GM23338 (cell line): Measurements from ENCODE around the gene HCK. TPM values are rescaled to one million over a fixed set of nuclear protein-coding genes. Genes with fewer than 3 reads are reported as not detected.

Source experiments
- ATAC-seq: fragments of 200-7000 bp; cut with Tn5 transposase; 3 replicates; pipeline ENCODE4 v1.9.1; 2020
- DNase-seq: peaks from one replicate; pipeline ENCODE4 v3.0.0-alpha.2; 2015; ENCODE audit warnings: low spot score
- H2AFZ ChIP-seq: fragments of 200-600 bp; sonication (generic); 2 replicates; pipeline ENCODE4 v1.8.0; 2016; ENCODE audit warnings: antibody characterized with exemption, mild to moderate bottlenecking, moderate library complexity
- H3F3A ChIP-seq: fragments of 200-600 bp; sonication (generic); replicated peaks from 2 replicates; pipeline ENCODE4 v1.8.0; 2017; ENCODE audit warnings: antibody characterized with exemption, mixed run types, low read depth
- H3K27ac ChIP-seq: fragments of 200-600 bp; sonication (generic); 2 replicates; pipeline ENCODE4 v1.6.1; 2016; ENCODE audit warnings: low read depth
- H3K27me3 ChIP-seq: fragments of 200-600 bp; sonication (generic); 2 replicates; pipeline ENCODE4 v1.8.0; 2016; ENCODE audit warnings: mild to moderate bottlenecking, mixed run types, moderate library complexity; ENCODE audit not compliant: insufficient read depth
- H3K36me3 ChIP-seq: fragments of 200-600 bp; sonication (generic); 2 replicates; pipeline ENCODE4 v1.8.0; 2016; ENCODE audit warnings: mild to moderate bottlenecking; ENCODE audit not compliant: insufficient read depth
- H3K4me1 ChIP-seq: fragments of 200-600 bp; sonication (generic); 2 replicates; pipeline ENCODE4 v1.8.0; 2016; ENCODE audit warnings: mild to moderate bottlenecking, moderate library complexity; ENCODE audit not compliant: insufficient read depth
- H3K4me2 ChIP-seq: fragments of 200-600 bp; sonication (generic); 2 replicates; pipeline ENCODE4 v1.7.1; 2017; ENCODE audit warnings: mixed run types
- H3K4me3 ChIP-seq: fragments of 200-600 bp; sonication (generic); 2 replicates; pipeline ENCODE4 v1.6.1; 2016; ENCODE audit warnings: mixed run types
- H3K79me2 ChIP-seq: fragments of 200-600 bp; sonication (generic); replicated peaks from 2 replicates; pipeline ENCODE4 v1.8.0; 2017; ENCODE audit warnings: mild to moderate bottlenecking; ENCODE audit not compliant: insufficient read depth
- H3K9me2 ChIP-seq: fragments of 200-600 bp; sonication (generic); 2 replicates; pipeline ENCODE4 v1.8.0; 2017; ENCODE audit not compliant: insufficient read depth
- H4K20me1 ChIP-seq: fragments of 200-600 bp; sonication (generic); replicated peaks from 2 replicates; pipeline ENCODE4 v1.8.0; 2017; ENCODE audit warnings: mild to moderate bottlenecking; ENCODE audit not compliant: insufficient read depth
- H3K27ac Mint-ChIP-seq: 2 replicates; pipeline ENCODE4 v1.8.0; 2020; ENCODE audit warnings: inconsistent platforms, mild to moderate bottlenecking, moderate library complexity, mixed read lengths
- H3K27me3 Mint-ChIP-seq: 3 replicates; pipeline ENCODE4 v1.8.0; 2022; ENCODE audit warnings: low read depth, mild to moderate bottlenecking, moderate library complexity, mixed read lengths, inconsistent platforms; ENCODE audit not compliant: insufficient read depth, poor library complexity
- H3K36me3 Mint-ChIP-seq: 3 replicates; pipeline ENCODE4 v1.8.0; 2021; ENCODE audit warnings: low read depth, mild to moderate bottlenecking, inconsistent platforms, moderate library complexity, mixed read lengths
- H3K4me1 Mint-ChIP-seq: 3 replicates; pipeline ENCODE4 v1.8.0; 2020; ENCODE audit warnings: mild to moderate bottlenecking, inconsistent platforms, mixed read lengths
- H3K4me3 Mint-ChIP-seq: 3 replicates; pipeline ENCODE4 v1.8.0; 2021; ENCODE audit warnings: moderate library complexity, mild to moderate bottlenecking, inconsistent platforms, mixed read lengths
- H3K9me3 Mint-ChIP-seq: 3 replicates; pipeline ENCODE4 v1.8.0; 2020; ENCODE audit warnings: moderate library complexity, mild to moderate bottlenecking, inconsistent platforms, mixed read lengths
- CREB1 ChIP-seq: fragments of 250-450 bp; sonication (Bioruptor Pico); IDR thresholded peaks from 2 replicates; pipeline ENCODE4 v1.5.0; 2020; ENCODE audit warnings: low read depth, mild to moderate bottlenecking, moderate library complexity
- CTCF ChIP-seq, 2 experiments: fragments of 200-600 bp in 1 of 2; sonication (generic) in 1 of 2; conservative IDR thresholded peaks; 2 replicates each; pipeline versions ENCODE4 v1.5.1 to v1.6.1; 2016 to 2017; ENCODE audit warnings: antibody characterized with exemption in 2 of 2, low read depth in 2 of 2, mild to moderate bottlenecking in 2 of 2, moderate library complexity in 1 of 2
- EZH2 ChIP-seq: fragments of 200-600 bp; sonication (generic); IDR thresholded peaks from one replicate; pipeline ENCODE4 v1.8.0; 2017; ENCODE audit warnings: antibody characterized with exemption, mild to moderate bottlenecking, low read depth; ENCODE audit not compliant: unreplicated experiment
- EZH2phosphoT487 ChIP-seq: fragments of 200-600 bp; sonication (generic); IDR thresholded peaks from one replicate; pipeline ENCODE4 v1.8.1; 2018; ENCODE audit warnings: antibody characterized with exemption; ENCODE audit not compliant: unreplicated experiment
- JUNB ChIP-seq: IDR thresholded peaks from one replicate; pipeline ENCODE4 v1.6.1; 2016; ENCODE audit warnings: antibody characterized with exemption; ENCODE audit not compliant: unreplicated experiment
- NANOG ChIP-seq: IDR thresholded peaks from 2 replicates; pipeline ENCODE4 v1.6.1; 2016; ENCODE audit warnings: antibody characterized with exemption, borderline replicate concordance
- POLR2AphosphoS5 ChIP-seq: IDR thresholded peaks from 2 replicates; pipeline ENCODE4 v1.6.1; 2016; ENCODE audit warnings: antibody characterized with exemption, low read depth
- REST ChIP-seq: IDR thresholded peaks from one replicate; pipeline ENCODE4 v1.6.1; 2018; ENCODE audit warnings: antibody characterized with exemption; ENCODE audit not compliant: unreplicated experiment
- ZNF331 ChIP-seq: fragments of 250-450 bp; sonication (Bioruptor Pico); IDR thresholded peaks from 2 replicates; pipeline ENCODE4 v1.5.0; 2020; ENCODE audit warnings: low read depth, mild to moderate bottlenecking, moderate library complexity
- polyA plus RNA-seq: library from polyadenylated mRNA; unstranded; fragments of >200 nt; fragmentation: Nextera tagmentation; extraction: Ambion mirVana; gene quantifications from 2 replicates; pipeline ENCODE4 v1.2.1, GENCODE V29; 2016
- total RNA-seq: library from RNA; depleted of rRNA; stranded (reverse); fragments of >200 nt; shearing (Covaris generic); gene quantifications from 2 replicates; pipeline ENCODE4 v1.2.3, GENCODE V29; 2014

The HCK gene
- total and polyA plus RNA-seq, 2 experiments from 2014 or later = 0.97 TPM; not detected in 1

- no peak overlapping the region for H3K4me3 ChIP-seq
- no peak for DNase-seq
- H3K4me2 ChIP-seq = peak overlapping the region; percentile 58; the same call in 1 of the 2 replicates
- TF ChIP-seq CTCF (conservative IDR thresholded peaks at IDR 0.05; ENCODE audit: low read depth in 2 of 2) (no peak), REST (no peak), EZH2phosphoT487 (no peak), NANOG (no peak), POLR2AphosphoS5 (no peak)
- no peaks in the 10 kb centered on the region for H3K9me2 ChIP-seq
- no peaks in the 10 kb centered on the region for H4K20me1 ChIP-seq
- Mint-ChIP-seq H3K4me3 (no peak overlapping the region), H3K36me3 (no peaks in the 10 kb centered on the region), H3K27ac (no peak overlapping the region), H3K27me3 (peaks cover 14% of the 10 kb centered on the region), H3K9me3 (peaks cover 12% of the 10 kb centered on the region), H3K4me1 (peaks cover 46% of the 10 kb centered on the region)
- ATAC-seq = no peak
- H3K4me1 ChIP-seq = peaks cover 50% of the 10 kb centered on the region
- H3K36me3 ChIP-seq = no peaks in the 10 kb centered on the region
- H3K79me2 ChIP-seq = no peaks in the 10 kb centered on the region
- H3K27ac ChIP-seq = no peak overlapping the region
- H2AFZ ChIP-seq = peak overlapping the region; percentile 1; the same call in 1 of the 2 replicates
- peaks cover 7% of the 10 kb centered on the region for H3K27me3 ChIP-seq
- H3F3A ChIP-seq = peaks cover 11% of the 10 kb centered on the region
These were observed 39.8 kb upstream of the HCK start for GRCh38 chr20:32012159-32012688.

- Mint-ChIP-seq H3K4me1 (peaks cover 41% of the 10 kb centered on the region), H3K36me3 (no peaks in the 10 kb centered on the region), H3K9me3 (peaks cover 9% of the 10 kb centered on the region; the same call in 2 of the 3 replicates), H3K27me3 (peaks cover 6% of the 10 kb centered on the region), H3K27ac (no peak overlapping the region), H3K4me3 (no peak overlapping the region)
- no peaks in the 10 kb centered on the region for H3K79me2 ChIP-seq
- peaks cover 15% of the 10 kb centered on the region for H3F3A ChIP-seq
- ATAC-seq (no peak), DNase-seq (no peak)
- H4K20me1 ChIP-seq = no peaks in the 10 kb centered on the region
- H3K27me3 ChIP-seq = peaks cover 12% of the 10 kb centered on the region
- H3K4me1 ChIP-seq = peaks cover 44% of the 10 kb centered on the region
- no peak overlapping the region for H2AFZ ChIP-seq
- no peaks in the 10 kb centered on the region for H3K9me2 ChIP-seq
- no peak overlapping the region for H3K27ac ChIP-seq
- H3K4me2 ChIP-seq = no peak overlapping the region
- no peak overlapping the region for H3K4me3 ChIP-seq
- no peaks in the 10 kb centered on the region for H3K36me3 ChIP-seq
- TF ChIP-seq CTCF (conservative IDR thresholded peaks at IDR 0.05; ENCODE audit: low read depth in 2 of 2) (no peak), ZNF331 (CRISPR knock-in tag) (no peak), REST (no peak), EZH2 (no peak), CREB1 (CRISPR knock-in tag) (no peak), EZH2phosphoT487 (no peak), JUNB (no peak), POLR2AphosphoS5 (no peak)
These were observed 38.7 kb upstream of the HCK start for GRCh38 chr20:32013326-32013725.
